Dedifferentiated amniotic fluid mesenchymal stem cell (primary cell): ENCODE measurements around the gene CRNKL1.

ENCODE experiments used
- DNase-seq: peaks from one replicate; pipeline ENCODE4 v3.0.0-alpha.2; 2016; ENCODE audit errors: extremely low spot score

The CRNKL1 gene

DNA sequence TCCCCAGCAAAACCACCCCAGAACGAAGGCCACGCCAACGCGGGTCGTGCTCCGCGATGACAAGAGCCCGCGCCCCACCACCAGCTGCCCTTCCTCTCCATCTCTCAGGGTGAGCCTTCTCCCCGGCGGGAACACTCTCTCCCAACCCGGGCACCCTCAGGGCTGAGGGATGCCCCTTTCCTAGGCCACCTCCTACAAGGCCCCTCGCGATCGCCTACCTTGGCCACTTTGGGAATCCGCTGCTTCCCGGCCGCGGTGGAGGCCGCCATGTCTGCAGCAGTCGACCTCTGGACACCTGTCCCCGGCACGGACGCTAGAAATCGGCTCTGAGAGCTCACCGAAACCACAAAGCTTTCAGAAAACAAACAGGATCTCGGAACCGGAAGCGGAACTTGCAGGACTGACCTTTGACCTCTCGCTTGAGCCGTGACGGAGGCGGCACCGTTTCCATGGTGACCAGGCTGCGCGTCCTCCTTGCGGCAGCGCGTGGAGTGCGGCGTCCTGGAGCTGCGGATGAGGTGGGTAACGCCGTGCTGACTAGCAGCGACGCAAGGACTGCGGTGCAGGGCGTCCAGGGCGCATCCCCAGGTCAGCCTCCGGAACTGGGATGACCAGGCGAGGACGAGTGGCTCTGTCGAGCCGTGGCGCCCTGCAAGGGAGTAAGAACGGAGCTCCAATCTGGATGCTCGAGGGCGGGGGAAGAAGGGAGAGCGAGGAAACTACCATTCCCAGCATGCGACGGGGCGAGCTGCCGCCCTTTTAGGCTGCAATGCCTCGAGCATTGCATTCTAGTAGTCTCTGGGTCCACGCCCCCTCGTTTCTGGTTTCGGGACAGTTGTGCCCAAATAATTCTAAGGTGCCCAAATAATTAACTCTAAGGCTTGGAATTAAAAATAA is at the start of gene CRNKL1, which contains the start of gene CFAP61:
CRNKL1 (minus strand) TSS at position 393 of the 897 bp plus-strand sequence; CDS start at position 269, 124 bp downstream.
CFAP61 (plus strand) TSS at position 459 of the 897 bp plus-strand sequence. CDS start 4,122 bp downstream, outside the sequence.
- DNase-seq: peak; percentile 92

DNA sequence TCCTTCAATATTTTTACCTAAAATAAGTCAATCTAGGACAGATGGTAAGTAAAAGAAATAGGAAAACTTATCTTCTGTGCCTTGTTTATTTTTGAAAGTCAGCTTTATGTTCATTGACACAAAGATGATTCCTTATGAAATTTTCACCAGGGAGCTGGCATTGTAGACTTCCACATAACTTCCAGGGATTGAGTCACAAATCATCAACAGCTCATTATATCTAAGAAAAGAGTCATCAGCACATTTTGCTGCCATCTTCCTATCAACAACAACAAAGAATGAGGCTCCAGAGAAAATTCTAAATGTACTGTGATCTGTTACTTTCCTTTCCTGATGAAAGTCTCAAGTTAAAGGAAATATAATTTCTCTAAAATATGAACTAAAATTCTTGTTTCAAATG is 48.6 kb upstream of the CRNKL1 start:
- no peak for DNase-seq

- DNase-seq: no peak
Observed at GRCh38 chr20:20096421-20096820, 44.2 kb upstream of the CRNKL1 start.

DNA sequence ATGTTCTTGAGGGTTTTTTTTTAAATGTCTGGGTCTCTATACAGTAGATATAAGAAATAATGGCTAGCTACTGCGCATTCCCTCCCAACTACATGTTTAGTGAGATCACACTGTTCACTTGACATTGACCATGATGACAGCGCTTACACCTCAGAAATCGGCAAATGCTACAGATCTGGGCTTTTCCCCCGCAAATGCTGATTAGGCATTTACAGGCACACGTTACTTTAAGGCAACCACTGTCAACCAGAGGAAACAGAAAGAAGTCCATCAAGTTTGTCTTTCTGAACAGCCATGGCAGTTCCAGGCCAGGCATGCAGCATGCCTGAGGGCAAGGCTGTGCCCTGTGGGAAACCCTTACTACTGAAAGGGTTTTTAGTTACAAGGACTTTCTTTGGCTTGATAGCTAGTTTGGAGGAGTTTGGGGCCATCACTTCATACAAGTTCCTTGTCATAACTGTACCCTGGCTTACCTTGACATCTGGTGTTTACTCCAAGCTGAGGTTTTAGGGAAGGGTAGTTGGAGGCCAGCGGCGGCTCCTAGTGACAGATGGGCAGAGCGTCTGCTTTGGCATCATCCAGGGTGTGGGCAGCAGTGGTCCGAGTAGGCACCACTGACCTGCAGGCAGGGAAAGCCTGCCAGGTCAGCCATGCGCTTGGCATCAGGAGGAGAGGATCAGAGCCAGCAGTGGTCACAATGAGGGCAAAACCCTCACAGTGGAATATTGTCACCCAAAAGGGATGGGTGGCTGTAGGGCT is 43.0 kb upstream of the CRNKL1 start:
- no peak for DNase-seq

DNA sequence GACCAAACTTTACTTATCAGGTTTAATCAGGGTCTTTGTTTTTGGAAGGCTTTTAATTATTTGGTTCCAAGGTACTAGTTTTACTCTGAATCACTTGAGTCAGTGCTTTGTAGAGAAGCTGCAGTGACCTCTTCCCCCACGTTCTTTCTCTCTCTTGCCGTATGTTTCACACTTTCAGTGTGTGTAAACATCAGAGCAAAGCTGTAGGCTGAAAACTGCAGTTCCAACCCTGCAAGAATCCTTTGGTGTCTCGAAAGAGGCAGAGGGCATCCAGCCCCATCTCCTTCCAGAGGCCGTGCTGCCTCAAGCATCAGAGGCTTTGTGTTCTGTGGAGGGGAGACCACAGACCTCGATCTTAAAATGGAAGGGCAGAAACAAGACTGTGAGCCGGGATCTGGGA is 42.1 kb upstream of the CRNKL1 start:
- no peak for DNase-seq

- no peak for DNase-seq
Observed at GRCh38 chr20:20092827-20093226, 40.6 kb upstream of the CRNKL1 start.

DNA sequence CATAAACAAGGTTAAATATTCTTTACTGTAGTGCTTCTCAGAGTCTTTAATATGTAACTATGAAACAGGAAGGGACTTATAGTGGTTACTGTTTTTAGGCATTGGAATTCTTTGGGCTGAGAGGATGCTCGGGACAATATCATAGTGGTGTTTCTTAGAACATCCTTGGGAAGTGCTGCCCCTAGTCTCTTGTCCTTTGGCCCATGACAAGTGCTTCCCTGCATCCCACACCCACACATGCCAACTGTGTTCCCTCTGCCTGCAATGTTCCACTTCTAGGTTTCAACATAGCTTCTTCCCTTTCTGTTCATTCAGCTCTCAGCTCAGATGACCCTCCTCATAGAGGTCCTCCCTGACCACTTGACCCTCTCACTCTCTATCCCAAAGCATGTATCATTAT is 37.7 kb upstream of the CRNKL1 start:
- no peak for DNase-seq

GRCh38 chr20:20089018-20089417 is 36.8 kb upstream of the CRNKL1 start:
- no peak for DNase-seq

DNA sequence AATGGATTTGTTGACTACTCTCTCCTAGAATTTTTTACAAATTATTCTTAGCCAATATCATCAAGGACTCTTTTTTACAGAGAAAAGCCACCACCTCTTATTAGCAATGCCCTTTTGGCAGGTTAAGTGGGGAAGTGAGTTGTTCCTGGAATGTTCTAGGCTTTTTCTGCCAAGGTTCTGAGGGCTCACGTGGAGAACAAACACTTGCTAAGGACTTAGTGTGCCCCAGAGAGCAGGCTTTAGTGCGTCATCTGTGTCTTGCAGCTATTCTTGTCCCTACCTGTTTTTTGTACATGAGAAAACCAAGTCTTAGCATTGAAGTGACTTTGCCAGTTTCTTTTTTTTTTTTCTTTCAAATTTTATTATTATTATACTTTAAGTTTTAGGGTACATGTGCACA is 33.5 kb upstream of the CRNKL1 start:
- no peak for DNase-seq

DNA sequence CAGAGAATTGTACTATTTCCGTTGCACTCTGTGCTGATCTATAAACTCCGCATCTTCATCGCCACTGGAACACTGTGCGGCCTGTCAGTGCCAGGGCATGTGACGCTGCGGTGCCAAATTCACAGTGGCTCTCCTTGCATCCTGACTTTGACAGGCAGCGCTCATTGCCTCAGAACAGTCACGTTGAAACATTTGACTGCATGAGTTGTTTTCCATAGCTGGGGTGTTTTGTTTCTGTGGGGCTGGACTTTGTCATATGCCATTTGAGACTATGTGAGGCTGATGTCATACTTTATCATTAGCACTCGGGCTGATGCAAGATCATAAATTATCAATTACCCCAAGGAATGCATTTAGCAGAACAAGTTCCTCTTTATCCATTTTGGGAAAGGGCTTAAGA is 32.8 kb upstream of the CRNKL1 start:
- no peak for DNase-seq

DNA sequence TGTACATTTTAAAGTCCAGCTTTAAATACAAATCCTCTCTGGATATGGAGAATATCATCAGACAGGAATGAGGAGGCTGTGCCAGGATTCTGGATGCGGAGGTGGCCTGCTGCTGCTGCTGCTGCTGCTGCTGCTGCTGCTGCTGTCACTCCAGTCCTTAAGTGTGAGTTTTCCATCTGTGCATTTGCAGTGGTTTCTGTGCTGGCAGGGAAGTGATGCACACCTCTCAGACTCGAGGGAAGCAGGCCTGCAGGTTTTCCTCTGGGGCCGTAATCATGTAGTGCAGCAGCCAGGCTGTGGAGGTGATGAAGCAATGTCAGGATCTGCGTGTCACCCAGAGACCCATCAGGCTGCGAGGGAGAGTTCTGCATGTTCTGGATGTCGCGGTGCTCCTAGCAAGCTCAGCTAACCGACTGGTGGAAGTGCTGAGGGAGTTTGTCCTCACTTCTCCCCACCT is 32.1 kb upstream of the CRNKL1 start:
- DNase-seq: no peak

- peak; percentile 22 for DNase-seq
Observed at GRCh38 chr20:20083807-20084206, 31.5 kb upstream of the CRNKL1 start.

DNA sequence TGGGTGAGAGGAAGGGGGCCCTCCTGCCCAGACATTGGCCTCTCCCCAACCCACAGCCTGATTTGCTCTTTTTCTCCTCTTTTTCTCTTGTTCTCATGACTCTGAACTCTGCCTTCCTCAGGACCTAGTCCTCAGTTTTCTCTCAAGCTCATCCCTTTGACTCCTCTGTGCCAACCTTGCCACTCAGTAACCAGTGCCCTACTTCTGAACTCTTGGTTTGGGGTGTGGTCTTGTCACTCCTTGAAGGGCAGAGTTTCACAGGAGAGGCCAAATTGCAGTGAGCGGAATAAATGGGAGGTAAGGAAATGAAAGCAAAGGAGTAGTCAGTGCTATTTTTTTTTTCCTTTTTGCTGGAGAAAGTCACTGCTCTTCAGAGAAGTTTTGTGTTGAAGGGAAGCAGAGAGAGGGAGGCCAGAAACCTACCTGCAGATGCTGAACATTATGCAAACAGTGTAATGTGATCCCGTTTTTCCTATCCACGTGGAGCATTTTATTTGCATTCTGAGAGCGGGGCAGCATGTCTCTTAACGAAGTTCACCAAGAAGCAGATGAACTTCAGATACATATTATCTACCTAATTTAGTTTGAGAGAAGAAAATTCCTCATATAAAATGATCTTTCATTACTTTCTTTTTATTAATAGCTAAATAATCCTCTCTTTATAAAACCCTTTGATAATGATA is 27.0 kb upstream of the CRNKL1 start:
- no peak for DNase-seq

- no peak for DNase-seq
Observed at GRCh38 chr20:20078041-20078440, 25.8 kb upstream of the CRNKL1 start.

DNA sequence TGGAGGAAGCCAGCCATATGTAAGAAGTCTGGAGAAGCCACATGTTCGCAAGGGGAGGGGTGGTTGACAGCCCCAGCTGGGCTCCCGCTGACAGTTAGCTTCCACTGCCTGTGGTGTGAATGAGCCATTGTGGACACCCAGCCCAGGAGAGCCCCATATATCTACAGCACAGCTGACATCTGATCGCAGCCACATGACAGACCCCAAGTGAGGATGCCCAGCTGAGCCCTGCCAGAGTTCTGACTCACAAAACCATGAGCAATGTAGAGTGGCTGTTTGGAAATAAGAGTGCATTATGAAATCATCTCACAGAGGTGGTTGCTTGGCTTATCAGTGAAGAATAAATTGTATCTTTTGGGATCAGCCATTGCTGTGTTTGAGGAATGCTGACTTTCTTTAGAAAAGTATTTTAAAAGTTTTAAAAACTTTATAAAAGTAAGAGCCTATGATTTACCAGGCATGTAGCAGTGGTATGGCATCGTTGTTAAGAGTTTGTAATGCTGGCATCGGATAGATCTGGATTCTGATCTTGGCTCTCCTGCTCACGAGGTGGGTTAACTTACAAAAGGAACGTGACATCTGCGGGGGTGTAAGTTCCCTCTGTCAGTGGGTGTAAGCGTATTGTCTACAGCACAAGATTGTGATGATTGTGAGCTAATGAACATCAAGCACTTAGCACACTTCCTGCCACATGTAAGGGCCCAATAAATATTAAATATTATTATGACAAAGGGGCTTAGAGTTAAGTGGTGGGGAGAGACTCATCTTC is 24.2 kb upstream of the CRNKL1 start:
- DNase-seq: no peak

GRCh38 chr20:20075032-20075431 is 22.8 kb upstream of the CRNKL1 start:
- no peak for DNase-seq

- no peak for DNase-seq
Observed at GRCh38 chr20:20073801-20074371, 21.6 kb upstream of the CRNKL1 start.

- DNase-seq: no peak
Observed at GRCh38 chr20:20070871-20071726, 18.8 kb upstream of the CRNKL1 start.

DNA sequence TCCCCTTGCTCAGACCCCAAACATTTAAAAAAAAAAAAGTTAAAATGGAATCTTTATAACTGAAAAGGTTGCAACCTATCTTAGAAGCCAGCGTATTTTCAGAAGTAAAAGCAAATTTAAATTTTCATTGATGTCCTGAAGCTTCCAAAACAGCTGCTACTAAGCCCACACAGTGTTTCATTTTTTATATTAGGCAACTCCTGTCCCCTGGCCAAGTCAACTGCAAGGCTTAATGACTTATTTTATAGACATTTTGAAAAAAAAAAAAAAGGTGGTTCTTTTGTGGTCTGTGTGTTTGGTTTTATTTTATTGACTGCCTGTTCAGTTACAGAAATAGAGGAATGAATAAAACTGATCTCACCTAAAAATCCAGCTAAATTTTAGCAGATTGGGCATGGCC is 13.1 kb upstream of the CRNKL1 start:
- DNase-seq: no peak
